HUDEP-2 (cell line): ENCODE data around the gene RBFOX2.
"Not testable (repeated sequence)": the region's sequence is repeated elsewhere in the genome, so short reads cannot be mapped to it uniquely, and the experiment has no call there.

ENCODE experiments used
- DNase-seq, 76 experiments: peaks; one replicate each; lab custom pipeline; 2025; ENCODE audit not compliant: unreplicated experiment in 76 of 76; lab: John Stamatoyannopoulos, UW

Gene RBFOX2

GRCh38 chr22:36044517-36044916, 15.9 kb upstream of the RBFOX2 start:
- DNase-seq = not testable (repeated sequence)

- DNase-seq = no peak
Observed at GRCh38 chr22:36042240-36042639, 13.6 kb upstream of the RBFOX2 start.

GRCh38 chr22:36039125-36039524, 10.5 kb upstream of the RBFOX2 start:
- DNase-seq = no peak

- DNase-seq = no peak
Observed at GRCh38 chr22:36037102-36037758, 8.6 kb upstream of the RBFOX2 start.

- no peak for DNase-seq
Observed at GRCh38 chr22:36036167-36036624, 7.6 kb upstream of the RBFOX2 start.

- no peak for DNase-seq
Observed at GRCh38 chr22:36032611-36033010, 4.0 kb upstream of the RBFOX2 start.

GRCh38 chr22:36029406-36029755, 757 bp upstream of the RBFOX2 start:
- no peak for DNase-seq

- peak in 36 of 76 experiments; percentile 20 to 76 (median 54) for DNase-seq
Observed at GRCh38 chr22:36027935-36028645, 534 bp downstream of the RBFOX2 start.

GRCh38 chr22:36027579-36027934, 1.1 kb downstream of the RBFOX2 start:
- no peak for DNase-seq

GRCh38 chr22:36026741-36027140, 1.9 kb downstream of the RBFOX2 start:
- no peak for DNase-seq

GRCh38 chr22:36022697-36023096, 5.9 kb downstream of the RBFOX2 start:
- DNase-seq = no peak

GRCh38 chr22:36022162-36022561, 6.5 kb downstream of the RBFOX2 start:
- no peak for DNase-seq

GRCh38 chr22:36021606-36022153, 6.9 kb downstream of the RBFOX2 start:
- no peak for DNase-seq

- DNase-seq = not testable (repeated sequence)
Observed at GRCh38 chr22:36020865-36021264, 7.8 kb downstream of the RBFOX2 start.

- DNase-seq = no peak
Observed at GRCh38 chr22:36017651-36018091, 11.0 kb downstream of the RBFOX2 start.

- no peak for DNase-seq
Observed at GRCh38 chr22:36016684-36017083, 11.9 kb downstream of the RBFOX2 start.

GRCh38 chr22:36015811-36016529, 12.7 kb downstream of the RBFOX2 start:
- no peak for DNase-seq

- DNase-seq = no peak
Observed at GRCh38 chr22:36015155-36015810, 13.3 kb downstream of the RBFOX2 start.

- DNase-seq = no peak
Observed at GRCh38 chr22:36014546-36015074, 14.0 kb downstream of the RBFOX2 start.

- DNase-seq = no peak
Observed at GRCh38 chr22:36012332-36012731, 16.3 kb downstream of the RBFOX2 start.

GRCh38 chr22:36010882-36011281, 17.7 kb downstream of the RBFOX2 start:
- no peak for DNase-seq
